ENCODE results near the gene C2orf76. TPM values are rescaled to one million over a fixed set of nuclear protein-coding genes. Genes with fewer than 3 reads are reported as not detected.

The C2orf76 gene
- total and polyA plus RNA-seq, 2 experiments from 2014 or later: 9.5 to 17.0 TPM

GRCh38 chr2:119291588-119292167 is 75.0 kb downstream of the C2orf76 start:
- Histone ChIP-seq H3K27ac (no peak overlapping the region), H3K27me3 (peaks cover 26% of the 10 kb centered on the region), H3K36me3 (no peaks in the 10 kb centered on the region), H3K4me1 (ENCODE audit: low read depth) (no peaks in the 10 kb centered on the region), H3K9me3 (ENCODE audit: low read depth) (no peaks in the 10 kb centered on the region), H3K4me3 (no peak overlapping the region)
- DNase-seq (ENCODE audit: low read depth in 1 of 2, low spot score in 1 of 2): no peak
- no peak for TF ChIP-seq CTCF (IDR thresholded peaks at IDR 0.05; ENCODE audit: low read depth, low read length)

DNA sequence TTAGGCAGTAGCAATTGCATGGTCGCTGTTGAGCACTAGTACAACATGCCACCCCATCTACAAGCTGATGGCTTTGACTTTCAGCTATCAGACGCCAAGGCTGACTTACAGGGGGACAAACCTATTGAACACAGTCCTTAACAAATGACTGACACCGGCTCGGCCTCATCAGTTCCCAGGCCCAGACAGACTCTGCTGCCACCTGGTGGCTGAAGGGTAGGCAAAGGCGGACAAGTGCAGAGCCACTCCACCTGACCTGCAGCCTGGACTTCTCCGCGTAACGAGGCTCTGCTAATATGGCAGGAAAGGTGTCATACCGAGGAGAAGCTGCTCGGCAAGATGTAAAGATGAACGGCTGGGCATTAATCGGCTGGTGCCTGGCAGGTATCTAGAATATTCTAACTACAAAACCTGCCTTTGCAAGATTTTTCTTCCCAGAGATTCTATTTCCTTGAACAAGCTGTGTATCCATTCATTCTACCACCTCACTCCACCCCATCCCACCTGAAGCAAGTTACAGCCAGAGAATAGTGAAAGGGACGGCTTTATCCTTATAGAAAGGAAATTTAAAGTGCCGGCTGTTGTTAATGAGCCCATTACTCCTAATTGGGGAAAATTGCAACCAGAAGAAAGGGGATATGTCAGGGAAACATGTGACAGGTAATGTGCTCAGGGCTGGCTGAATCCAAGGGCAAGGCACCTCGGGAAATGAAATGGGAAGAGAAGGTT is 75.6 kb downstream of the C2orf76 start:
- TF ChIP-seq CTCF (IDR thresholded peaks at IDR 0.05; ENCODE audit: low read depth, low read length): peak; percentile 49
- Histone ChIP-seq H3K36me3 (no peaks in the 10 kb centered on the region), H3K27me3 (peaks cover 26% of the 10 kb centered on the region), H3K4me1 (ENCODE audit: low read depth) (no peaks in the 10 kb centered on the region), H3K4me3 (no peak overlapping the region), H3K9me3 (ENCODE audit: low read depth) (no peaks in the 10 kb centered on the region), H3K27ac (no peak overlapping the region)
- DNase-seq (ENCODE audit: low read depth in 1 of 2, low spot score in 1 of 2): peak; percentile 27 to 74

- TF ChIP-seq CTCF (IDR thresholded peaks at IDR 0.05; ENCODE audit: low read depth, low read length): no peak
- peak in 1 of 2 donors; percentile 6 for DNase-seq (ENCODE audit: low read depth in 1 of 2, low spot score in 1 of 2)
- H3K27ac ChIP-seq: no peak overlapping the region
- H3K4me1 ChIP-seq (ENCODE audit: low read depth): no peaks in the 10 kb centered on the region
- H3K36me3 ChIP-seq: no peaks in the 10 kb centered on the region
- H3K9me3 ChIP-seq (ENCODE audit: low read depth): no peaks in the 10 kb centered on the region
- no peak overlapping the region for H3K4me3 ChIP-seq
- H3K27me3 ChIP-seq: peaks cover 22% of the 10 kb centered on the region
Measured at GRCh38 chr2:119289642-119290041, 77.0 kb downstream of the C2orf76 start.

- no peak overlapping the region for H3K27ac ChIP-seq
- DNase-seq (ENCODE audit: low read depth in 1 of 2, low spot score in 1 of 2): peak in 1 of 2 donors; percentile 78
- peaks cover 20% of the 10 kb centered on the region for H3K27me3 ChIP-seq
- H3K4me3 ChIP-seq: no peak overlapping the region
- no peaks in the 10 kb centered on the region for H3K4me1 ChIP-seq (ENCODE audit: low read depth)
- no peak for TF ChIP-seq CTCF (IDR thresholded peaks at IDR 0.05; ENCODE audit: low read depth, low read length)
- H3K36me3 ChIP-seq: no peaks in the 10 kb centered on the region
- no peaks in the 10 kb centered on the region for H3K9me3 ChIP-seq (ENCODE audit: low read depth)
Measured at GRCh38 chr2:119289093-119289492, 77.5 kb downstream of the C2orf76 start.

DNA sequence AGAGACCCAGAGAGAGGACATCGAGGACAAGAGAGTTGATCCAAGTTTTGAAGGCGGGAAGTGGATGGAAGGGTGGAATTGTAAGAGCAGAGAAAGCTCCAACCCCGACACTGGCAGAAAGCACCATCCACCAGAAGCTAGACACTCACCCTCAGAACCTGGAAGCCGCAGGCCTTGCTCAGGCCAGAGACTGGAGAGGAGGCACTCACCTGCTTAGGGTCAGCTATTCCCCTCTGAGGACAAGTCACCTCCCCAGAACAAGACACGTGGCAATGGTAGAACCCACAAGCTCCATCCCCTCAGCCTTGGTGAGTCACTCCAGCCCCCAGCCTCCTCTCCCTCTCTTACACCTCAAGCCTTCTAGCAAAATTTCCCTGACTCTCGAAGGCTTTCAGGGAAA is 78.1 kb downstream of the C2orf76 start:
- Histone ChIP-seq H3K36me3 (no peaks in the 10 kb centered on the region), H3K4me1 (ENCODE audit: low read depth) (no peaks in the 10 kb centered on the region), H3K4me3 (no peak overlapping the region), H3K9me3 (ENCODE audit: low read depth) (no peaks in the 10 kb centered on the region), H3K27ac (no peak overlapping the region), H3K27me3 (peaks cover 19% of the 10 kb centered on the region)
- DNase-seq (ENCODE audit: low read depth in 1 of 2, low spot score in 1 of 2): no peak
- TF ChIP-seq CTCF (IDR thresholded peaks at IDR 0.05; ENCODE audit: low read depth, low read length): no peak

Measured in cardiac muscle cell (in vitro differentiated cells and primary cell).